Measurements from ENCODE around the gene GRIA4.

The GRIA4 gene

DNA sequence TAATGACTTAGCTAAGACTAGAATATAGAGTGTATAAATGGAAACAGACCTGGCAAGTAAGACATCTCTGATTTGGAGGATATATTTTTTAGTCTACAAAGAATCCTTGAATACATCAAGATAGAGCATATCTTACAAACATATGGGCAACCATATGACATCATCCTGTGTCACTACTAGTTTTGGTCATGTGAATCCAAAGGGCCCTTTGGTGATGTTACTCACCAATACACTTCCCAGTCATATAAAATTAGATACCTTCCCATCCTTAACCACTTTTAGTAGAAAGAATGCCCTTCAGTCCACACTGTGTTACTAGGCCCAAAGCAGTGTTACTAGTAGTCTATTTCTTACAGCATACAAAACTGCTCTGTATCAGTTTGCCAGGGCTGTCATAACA is 31.6 kb downstream of the GRIA4 start:
- no peak for DNase-seq

DNA sequence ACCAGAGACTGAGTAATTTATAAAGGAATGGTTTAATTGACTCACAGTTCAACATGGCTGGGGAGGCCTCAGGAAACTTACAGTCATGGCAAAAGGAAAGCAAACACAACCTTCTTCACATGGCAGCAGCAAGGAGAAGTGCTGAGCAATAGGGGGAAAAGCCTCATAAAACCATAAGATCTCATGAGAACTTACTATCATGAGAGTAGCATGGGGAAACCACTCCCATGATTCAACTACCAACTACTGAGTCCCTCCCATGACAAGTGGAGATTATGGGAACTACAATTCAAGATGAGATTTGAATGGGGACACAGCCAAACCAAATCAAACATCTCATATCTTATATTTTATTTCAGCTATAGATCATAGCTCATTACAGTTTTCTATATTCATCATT is 33.0 kb downstream of the GRIA4 start:
- no peak for DNase-seq

DNA sequence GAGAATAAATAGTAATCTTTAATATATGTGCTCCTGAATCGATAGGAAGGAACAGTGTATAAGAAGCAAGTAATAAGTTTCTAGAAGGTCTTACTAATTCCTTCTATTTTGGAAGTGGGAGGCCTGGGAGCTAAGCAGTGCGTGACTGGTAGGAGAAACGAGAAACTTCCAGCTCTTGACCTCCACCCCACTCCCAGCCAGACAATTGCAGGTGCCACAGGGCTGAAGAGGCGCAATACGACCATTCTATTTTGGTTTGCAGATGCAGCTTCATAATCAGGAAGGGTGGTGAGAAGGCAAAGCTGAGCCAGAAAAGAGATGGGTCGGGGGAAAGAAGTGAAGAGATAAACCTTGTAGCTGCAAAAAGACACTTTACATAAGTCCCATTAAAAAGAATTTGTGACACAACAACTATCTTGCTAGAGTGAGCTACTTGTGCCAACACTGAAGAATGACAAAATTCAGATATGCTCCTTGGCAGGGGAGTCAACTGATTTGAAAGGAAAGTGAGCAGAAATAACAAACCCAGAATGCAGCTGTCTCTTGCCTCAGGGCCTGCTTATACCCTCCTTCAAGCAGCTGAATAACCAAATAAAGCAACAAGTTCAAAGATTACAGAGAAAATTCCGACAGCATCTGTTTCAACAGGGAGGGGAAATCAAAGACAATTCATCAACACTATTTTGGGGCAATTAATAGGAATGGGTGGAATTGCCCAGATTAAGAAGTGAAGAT is 35.1 kb downstream of the GRIA4 start:
- DNase-seq: no peak

DNA sequence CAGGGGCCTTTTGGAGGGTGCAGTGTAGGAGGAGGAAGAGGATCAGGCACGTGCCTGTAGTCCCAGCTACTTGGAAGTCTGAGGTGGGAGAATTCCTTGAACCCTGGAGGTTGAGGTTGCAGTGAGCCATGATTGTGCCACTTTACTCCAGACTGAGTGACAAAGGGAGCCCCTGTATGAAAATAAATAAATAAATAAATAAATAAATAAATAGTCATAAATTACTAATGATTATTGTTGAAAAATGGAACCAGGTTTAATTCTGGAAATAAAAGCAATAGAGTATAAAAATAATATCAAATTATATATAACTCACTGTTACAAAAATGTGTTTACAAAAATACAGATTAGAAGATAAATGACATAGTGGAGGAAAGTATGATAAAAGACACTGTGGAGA is 37.9 kb downstream of the GRIA4 start:
- no peak for DNase-seq

DNA sequence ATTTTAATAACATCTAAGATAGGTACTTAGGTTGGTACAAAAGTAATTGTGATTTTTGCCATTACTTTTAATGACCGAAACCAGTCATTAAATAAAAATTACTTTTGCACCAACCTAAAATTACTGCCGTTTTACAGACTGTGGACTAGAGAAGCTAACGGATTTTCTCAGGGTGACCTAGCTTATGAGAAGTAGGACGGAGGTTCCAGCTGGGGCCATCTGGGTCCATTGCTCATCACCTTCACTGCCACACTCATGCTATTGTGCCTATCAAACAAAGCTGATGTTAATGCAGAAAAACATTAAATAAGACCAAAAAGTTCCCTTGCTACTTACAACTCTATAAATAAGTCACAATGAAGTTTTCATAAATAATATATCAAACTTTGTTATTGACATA is 38.9 kb downstream of the GRIA4 start:
- no peak for DNase-seq

DNA sequence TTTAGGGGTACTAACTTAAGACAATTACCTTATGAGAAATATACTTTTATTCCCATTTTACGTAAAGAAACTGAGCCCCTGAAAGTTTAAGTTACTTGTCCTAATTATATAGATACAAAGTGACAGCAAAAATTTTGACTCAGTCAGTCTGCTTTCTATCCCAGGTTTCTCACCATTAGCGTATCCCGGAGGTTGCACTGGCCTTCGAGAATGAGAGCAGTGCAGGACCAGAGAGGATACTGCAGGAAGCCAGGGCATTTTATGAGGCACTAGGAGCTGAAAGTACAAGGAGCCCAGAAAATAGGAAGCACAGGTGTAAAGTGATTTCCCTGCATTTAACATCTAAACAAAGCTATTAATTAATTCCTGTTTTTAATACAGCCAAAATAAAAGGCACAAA is 55.4 kb downstream of the GRIA4 start:
- no peak for DNase-seq

DNA sequence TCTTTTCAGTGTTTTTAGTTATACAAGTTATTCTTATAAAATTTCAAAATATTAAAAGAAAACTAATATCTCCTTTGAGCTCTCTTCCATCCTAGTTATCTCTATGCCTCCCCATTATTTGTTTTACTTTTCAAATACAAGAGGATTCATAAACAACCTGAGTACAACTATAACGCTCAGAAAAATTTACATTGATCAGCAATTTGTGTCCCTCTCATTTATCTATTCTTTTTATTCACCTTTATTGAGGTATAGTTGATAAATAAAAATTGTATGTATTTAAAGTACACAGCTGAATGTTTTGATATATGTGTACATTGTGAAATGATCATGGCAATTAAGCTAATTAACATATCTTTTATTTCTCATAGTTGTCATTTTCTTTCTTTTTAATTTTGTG is 57.6 kb downstream of the GRIA4 start:
- DNase-seq: no peak

DNA sequence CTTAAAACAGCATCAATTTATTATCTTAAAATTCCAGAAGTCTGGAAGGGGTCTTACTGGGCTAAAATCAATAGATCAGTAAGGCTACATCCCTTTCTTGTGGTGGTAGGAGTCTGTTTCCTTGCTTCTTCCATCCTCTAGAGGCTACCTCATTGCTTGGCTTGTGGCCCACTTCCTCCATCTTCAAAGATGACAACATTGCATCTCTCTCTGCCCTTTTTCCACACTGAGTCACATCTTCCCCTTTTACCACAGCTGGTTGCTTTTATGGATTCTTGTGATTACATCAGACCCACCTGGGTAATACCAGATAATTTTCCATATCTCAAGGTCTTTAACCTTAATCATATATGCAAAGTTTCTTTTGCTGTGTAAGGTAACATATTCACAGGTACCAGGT is 60.9 kb downstream of the GRIA4 start:
- DNase-seq: no peak

DNA sequence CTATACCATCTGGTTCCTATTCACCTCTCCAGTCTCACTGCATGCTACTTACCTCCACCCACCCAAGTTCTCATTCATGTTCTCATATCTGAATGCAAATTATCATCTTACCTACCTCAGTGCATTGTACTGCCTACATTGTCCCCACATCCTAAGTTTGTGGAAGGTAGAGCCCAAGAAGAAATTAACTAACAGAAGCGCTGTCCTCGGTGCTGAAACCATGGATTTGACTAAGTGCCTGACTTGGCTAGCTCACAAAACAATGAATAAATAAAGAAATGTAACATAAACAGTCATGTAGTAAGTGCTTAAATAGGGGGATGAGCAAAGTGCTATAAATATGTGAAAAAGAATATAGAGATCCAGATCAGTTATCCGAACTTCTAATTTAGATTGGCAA is 63.2 kb downstream of the GRIA4 start:
- peak; percentile 36 for DNase-seq

DNA sequence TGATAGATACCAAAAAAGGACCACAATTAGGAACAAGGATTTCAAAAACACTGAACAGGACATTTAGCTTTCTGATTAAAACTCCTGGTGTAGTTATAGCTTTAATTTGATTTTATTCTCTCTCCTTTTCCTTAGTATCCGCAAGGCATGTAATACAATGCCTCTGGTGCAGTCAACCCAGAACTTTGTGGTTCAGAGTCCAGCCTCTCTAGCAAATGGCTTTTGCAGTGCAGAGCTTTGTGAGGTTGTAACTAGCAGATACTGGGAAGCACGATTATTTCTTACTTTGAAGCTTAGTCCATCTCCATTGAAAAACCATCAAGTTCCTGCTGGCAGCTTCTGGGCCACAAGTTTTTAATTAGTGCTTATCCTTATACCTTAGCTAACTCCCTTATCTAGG is 79.8 kb downstream of the GRIA4 start:
- no peak for DNase-seq

DNA sequence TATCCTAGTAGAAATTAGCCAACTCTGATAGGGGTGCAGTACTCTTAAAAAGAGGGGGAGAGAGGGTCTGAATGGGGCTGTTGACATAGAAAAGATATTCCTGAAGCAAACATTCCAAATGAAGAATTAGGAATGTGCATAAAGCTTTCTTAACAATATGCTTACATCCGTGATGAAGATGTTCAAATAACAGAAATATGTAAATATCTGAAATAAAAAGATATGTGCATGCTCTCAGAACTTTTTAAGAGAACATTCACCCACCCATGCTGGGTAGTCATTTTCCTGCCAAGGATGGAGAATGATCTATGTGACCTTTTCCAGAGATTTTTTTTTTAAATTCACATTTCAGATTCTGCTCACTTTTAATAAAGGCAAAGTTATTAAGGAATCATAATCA is 80.6 kb downstream of the GRIA4 start:
- DNase-seq: no peak

DNA sequence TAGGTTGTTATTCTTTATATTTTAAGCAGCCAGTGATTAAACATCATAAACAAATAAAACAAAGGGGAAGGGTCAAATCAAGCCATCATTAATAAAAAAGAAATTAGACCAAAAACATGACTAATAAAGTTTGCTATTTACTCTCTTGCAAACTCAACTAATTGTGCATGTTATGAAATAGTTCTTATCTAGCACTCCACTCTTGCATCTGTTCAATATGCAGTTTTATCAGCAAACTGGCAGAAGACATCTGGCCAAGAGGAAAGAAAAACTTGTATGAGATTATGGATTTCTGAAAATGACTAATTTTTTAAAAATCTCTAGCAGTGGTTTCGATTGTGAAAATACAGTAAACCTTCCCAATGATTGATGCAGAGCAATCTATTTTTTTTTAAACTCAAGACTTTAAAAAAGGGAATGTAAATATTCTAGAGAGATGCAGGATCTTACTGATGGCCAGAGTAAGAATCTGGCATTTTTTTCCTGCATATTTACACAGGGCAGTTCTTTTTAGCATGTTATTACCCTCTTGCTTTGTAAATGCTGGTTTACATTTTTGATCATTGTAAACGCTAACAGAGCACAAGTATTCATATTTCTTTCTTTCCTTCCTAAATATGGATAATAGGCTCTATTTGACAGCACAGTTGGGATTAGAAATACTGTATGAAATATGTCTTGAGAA is 83.3 kb downstream of the GRIA4 start:
- DNase-seq: no peak

DNA sequence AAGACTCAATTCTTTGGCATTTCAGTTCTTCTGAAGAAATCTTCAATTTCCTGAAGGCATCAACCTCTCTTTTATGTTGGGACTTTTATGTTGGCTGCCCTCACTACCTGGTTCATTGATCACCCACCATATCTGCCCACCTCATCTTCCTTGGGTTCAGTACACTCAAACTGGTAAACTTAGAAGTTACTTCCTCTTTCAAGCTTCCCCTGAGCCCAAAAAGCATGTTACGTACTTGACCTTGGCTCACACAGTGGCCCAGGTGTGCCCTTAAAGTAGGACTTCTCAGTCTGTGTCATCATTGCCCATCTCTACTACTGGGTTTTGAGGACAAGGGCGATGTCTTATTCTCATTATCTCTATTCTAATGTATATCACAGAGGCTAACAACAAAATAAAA is 86.1 kb downstream of the GRIA4 start:
- no peak for DNase-seq

DNA sequence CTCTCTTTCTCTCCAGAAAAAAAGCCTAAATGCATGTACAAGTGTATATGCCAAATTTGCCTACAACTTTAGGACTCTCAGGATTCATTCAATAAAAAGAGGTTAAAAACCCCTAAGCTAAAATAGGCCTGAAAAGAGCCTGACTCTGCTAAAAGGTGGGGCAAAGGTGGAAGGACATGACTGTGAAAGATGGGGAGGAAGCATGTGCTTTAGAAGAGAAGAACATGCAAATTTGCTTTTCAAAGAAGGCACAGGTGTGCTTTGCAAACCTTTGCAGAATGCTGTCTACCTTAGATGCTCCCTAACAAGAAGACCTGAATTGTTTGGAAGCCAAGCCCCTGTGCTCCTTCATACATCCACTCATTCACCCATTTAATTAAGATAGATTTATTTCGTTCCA is 87.4 kb downstream of the GRIA4 start:
- DNase-seq: no peak

DNA sequence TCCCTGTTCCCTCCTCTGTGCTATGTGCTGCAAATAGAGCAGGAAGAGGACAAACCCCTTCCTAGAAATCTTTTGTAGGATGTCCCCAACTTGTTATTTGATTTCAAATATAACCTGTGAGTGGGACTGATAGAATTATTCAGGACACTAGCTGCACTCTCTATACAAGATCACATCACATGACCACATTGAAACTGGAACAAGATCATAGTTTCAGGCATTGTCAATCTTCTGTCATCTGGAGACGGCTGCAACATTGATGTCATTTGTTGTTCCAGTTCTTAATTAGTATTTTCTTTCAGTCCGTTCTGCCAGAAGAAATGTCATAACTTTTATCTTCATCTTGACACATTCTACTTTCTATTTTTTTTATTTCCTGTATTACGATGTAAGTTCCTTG is 89.3 kb downstream of the GRIA4 start:
- no peak for DNase-seq

DNA sequence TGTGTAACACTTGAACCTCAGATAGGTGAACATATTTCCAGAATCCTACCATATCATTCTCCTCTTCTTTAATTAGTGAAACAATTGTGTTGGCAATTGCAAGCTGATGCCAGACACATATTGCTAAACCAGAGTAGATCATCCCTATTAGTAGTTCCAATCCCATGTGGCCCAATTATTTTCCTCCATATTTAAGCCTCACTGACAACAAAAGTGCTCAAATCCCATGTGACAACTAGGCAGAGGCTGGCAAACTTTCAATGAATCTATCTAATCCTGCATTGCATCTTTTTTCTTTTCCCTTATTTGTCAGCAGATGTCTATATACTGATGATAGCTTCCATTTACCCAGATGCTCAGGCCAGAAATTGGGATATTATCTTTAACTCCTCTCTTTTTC is 90.4 kb downstream of the GRIA4 start:
- no peak for DNase-seq

DNA sequence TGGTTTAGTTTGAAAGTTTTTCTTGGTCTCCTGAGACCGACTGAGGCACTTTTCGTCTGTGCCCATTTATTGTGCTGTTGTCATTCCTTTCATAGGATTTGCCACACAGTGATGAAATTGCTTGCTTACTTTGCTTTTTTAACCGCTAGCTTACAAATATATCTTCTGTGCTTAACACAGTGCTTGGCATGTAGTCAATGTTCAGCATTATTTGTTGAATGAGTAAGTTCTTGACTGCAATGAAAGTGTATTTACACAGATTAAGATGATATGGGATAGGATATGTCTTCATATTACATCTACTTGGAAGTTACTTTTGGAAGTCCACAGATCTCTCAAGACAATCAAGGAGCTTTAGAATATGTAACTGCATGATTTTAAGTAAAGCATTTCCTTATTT is 91.2 kb downstream of the GRIA4 start:
- DNase-seq: no peak

DNA sequence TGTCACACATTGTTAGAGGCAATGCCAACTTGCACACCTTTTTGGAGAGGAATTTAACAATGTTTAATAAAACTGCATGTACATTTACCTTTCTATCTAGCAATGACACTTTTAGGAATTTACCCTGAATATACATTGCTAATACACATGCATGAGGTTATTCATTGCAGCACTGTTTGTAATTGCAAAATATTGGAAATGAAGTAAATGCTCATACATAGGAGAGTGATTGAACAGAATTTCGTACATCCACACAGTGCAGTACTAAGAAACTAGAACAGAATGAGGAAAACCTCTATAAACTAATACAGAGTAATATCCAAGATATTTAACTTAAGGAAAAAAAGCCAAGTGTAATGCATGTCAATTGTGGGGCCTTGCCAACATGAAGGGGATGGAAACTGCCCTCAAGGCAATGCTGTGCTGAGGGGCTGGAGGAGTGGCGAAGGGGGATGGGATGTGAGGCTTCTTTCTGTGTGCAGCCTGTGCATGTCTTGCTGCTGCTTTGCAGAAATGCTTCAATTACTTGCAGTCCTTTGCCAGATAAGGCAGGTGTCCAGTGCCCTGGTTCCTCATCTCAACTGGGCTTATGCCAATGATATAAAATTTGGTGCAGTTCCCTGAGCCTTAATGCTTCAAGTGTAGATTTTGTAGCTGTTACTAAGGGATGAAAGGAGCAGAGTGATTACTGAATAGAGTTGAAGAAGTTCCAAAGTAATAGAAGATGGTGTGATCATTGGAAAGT is 96.1 kb downstream of the GRIA4 start:
- DNase-seq: no peak

DNA sequence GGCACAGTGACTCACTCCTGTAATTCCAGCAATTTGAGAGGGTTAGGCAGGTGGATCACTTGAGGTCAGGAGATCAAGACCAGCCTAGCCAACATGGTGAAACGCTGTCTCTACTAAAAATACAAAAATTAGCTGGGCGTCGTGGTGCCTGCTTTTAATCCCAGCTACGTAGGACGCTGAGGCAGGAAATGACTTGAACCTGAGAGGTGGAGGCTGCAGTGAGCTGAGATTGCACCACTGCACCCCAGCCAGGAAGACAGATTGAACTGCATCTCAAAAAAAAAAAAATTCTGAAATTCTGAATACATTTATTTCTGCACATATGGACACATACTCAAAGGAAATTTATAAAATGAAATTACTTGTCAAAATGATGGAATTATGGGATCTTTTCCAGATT is 103.2 kb downstream of the GRIA4 start:
- no peak for DNase-seq

DNA sequence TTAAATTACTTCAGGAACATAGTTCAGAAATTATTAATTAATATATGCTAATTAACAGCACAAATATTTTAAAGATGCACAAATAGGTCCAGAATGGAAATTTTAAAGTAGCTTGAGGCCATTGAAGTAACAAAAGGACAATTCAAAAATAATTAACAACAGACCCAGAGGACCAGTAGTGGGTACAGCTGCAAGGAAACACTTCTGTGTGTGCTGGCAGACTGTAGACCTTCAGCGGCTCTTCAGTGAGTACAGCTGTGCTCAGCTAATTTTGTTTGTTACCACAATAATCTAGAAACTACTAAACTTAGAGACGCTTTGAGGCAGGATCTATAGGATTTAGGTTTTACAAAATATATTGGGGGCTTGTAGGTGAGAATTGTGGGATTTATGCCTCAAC is 103.8 kb downstream of the GRIA4 start:
- DNase-seq: no peak

DNA sequence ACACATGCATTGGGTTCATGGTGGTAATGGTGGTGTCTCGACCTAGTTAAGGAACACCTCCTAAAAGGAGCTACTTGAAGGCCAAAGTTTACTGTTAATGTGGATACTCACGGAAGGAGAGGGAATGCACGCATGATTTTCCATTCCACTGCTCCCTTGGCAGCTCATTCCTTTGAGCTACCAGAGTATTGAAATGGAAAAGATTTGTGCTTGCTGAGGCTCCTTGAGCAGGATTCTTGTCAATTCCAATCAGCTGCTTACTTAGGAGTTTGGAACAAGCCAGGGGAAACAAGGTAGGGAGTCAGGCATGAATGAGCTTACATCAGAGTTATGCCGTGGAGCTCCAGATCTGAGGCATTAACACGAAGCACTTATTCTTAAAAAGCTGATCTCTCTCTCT is 108.8 kb downstream of the GRIA4 start:
- no peak for DNase-seq

DNA sequence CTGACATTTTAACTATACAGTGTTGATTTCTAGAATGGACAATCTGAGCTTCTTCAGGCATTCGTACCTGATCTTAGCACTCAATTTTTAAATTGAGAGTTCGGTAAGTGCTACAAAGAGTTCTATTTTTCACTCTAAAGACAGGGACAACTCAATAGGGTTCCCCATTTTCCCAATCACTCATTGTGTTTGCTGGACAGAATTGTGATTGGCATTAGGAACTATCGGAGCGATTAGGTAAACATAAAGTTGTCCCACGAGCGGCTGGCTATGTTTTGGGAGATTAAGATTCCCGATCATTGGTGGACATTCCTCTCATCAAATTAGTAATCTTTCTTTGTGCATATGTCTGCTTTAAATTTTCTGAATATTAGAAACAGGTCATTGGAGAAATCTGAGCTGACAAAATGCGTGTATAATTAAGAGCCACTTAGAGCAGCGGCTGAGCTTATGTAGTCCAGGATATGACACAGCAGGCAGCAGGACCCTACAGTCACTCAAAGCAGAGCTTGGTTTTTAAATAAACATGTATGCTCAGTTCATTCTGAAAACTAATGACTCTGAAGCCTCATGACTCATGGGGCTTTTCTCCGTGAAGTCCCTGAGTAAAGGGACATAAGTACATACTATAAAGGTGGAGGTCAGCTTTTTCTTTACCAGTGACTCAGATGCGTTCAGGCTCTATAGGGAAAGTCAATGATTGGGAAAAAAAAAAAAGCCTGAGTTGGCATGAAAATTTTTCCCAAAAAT is 109.4 kb downstream of the GRIA4 start:
- DNase-seq: no peak

DNA sequence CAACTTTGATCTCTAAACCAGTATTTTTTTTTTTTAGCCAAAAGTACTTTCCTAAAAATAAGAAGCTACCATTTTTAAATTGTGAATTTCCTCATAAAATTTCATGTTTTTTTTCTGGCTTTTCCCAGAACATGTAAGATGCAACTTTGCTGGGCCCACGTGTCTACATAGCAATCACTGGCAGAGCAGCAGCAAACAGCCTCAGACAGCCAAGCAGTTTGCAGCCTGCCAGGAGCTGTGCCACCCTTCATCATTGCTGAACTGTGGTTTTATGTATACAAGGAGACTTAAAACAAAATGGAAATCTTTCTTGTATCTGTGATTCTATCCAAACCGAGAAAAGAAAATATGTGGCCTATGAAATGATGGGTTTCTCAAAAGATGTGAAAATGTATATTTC is 110.2 kb downstream of the GRIA4 start:
- DNase-seq: no peak

DNA sequence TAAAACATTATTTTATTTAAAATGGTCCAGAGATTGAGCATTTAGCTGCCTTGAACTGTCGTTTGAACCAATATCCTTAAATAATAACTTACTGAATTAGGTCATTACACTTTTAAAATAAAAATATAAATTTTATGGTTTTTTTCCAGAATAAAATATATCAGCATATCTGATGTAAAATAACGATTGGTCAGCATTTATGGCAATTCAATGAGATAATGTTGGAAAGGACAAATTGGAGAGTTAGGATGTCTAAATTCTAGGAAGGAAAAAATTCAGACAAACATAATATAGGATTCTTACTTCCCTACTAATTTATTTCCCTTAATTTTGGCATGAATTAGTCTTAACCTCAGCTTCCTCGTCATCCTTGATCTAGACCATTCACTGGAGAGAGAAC is 113.4 kb downstream of the GRIA4 start:
- DNase-seq: no peak

Data from left hindlimb (tissue), 1 donor.